WTC11 (cell line): Measurements from ENCODE around the gene MGAT5B.

Experiments used
- AFF4 ChIP-seq: sonication (generic); formaldehyde crosslinking; IDR thresholded peaks from 2 replicates; pipeline ENCODE4 v1.8.1; 2023; ENCODE audit warnings: mild to moderate bottlenecking, missing genetic modification reagents, borderline replicate concordance
- CTCF ChIP-seq: fragments of 200-600 bp; IDR thresholded peaks from 2 replicates; pipeline ENCODE4 v1.8.0; 2022; ENCODE audit warnings: antibody characterized with exemption
- E2F4 ChIP-seq: sonication (generic); formaldehyde crosslinking; IDR thresholded peaks from 2 replicates; pipeline ENCODE4 v1.8.1; 2022; ENCODE audit warnings: low read depth, mild to moderate bottlenecking, moderate library complexity, missing genetic modification reagents, borderline replicate concordance
- KAT7 ChIP-seq: sonication (generic); formaldehyde crosslinking; IDR thresholded peaks from 2 replicates; pipeline ENCODE4 v1.8.1; 2023; ENCODE audit warnings: missing genetic modification reagents, mild to moderate bottlenecking, borderline replicate concordance

GRCh38 chr17:76844846-76845245, 23.4 kb upstream of the MGAT5B start:
- TF ChIP-seq CTCF (no peak), AFF4 (CRISPR knock-in tag) (no peak), E2F4 (CRISPR knock-in tag) (no peak), KAT7 (CRISPR knock-in tag) (no peak)
